Muscle of arm (tissue), 12 donors: ENCODE measurements around the gene PDE8B. TPM values are rescaled to one million over a fixed set of nuclear protein-coding genes. Genes with fewer than 3 reads are reported as not detected.

ENCODE experiments used
- DNase-seq: peaks from one replicate; pipeline ENCODE4 v3.0.0-alpha.2; 2013
- polyA plus RNA-seq, 12 donors: library from polyadenylated mRNA; unstranded; fragments of 120-200 nt; gene quantifications; one replicate each; pipeline ENCODE4 v1.2.1, GENCODE V29; 2013; ENCODE audit not compliant: insufficient read length in 12 of 12

Gene PDE8B
- polyA plus RNA-seq, 12 donors = 2.0 to 30.1 (median 3.8) TPM; not detected in 1

DNA sequence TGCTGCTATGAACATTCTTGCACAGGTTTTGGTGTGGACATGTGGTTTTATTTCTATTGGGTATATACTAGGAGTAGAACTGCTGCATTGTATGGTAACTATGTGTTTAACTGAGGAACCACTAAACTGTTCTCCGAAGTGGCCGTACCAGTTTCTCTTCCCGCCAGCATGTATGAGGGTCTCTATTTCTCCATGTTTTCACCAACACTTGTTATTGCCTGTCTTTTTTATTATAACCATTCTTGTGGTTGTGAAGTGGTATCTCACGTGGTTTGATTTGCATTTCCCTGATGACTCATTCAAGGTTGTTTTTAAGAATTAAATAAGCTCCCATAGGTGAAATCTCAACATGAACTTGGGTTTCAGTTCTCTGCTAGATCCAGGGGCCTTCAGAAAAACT, 19.4 kb downstream of the PDE8B start:
- DNase-seq = no peak

- DNase-seq = no peak
These were observed 20.4 kb downstream of the PDE8B start for GRCh38 chr5:77230727-77231470.

DNA sequence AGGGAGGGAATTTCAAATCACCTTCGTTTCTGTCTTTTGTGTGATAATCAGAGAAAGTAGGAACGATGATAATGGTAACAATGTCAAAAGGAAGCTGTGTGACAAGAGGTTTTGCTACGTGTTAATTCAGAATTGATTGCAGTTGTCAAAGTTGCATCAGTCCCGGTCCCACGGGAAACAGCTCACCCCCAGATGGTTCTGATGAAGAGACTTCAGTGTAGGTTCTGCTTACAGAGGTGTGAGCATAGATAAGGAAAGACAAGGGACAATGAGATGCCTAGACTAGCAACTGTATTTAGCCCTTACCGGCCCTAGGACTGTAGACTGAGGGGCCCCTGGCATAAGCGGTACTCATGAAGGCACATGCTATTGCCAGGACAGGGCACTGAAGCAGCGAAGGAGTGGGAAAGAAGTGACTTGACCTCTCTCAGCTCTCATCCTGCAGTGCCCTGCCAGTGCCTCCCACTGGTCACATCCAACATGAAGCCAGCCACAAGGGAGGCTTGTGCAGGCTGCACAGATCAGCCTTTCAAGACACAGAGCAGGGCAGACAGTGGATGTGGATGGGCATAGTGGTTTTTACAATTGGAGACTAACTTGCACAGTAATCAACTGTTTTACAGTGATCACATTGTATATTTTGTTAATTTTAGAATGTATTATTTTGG, 21.1 kb downstream of the PDE8B start:
- DNase-seq = no peak

DNA sequence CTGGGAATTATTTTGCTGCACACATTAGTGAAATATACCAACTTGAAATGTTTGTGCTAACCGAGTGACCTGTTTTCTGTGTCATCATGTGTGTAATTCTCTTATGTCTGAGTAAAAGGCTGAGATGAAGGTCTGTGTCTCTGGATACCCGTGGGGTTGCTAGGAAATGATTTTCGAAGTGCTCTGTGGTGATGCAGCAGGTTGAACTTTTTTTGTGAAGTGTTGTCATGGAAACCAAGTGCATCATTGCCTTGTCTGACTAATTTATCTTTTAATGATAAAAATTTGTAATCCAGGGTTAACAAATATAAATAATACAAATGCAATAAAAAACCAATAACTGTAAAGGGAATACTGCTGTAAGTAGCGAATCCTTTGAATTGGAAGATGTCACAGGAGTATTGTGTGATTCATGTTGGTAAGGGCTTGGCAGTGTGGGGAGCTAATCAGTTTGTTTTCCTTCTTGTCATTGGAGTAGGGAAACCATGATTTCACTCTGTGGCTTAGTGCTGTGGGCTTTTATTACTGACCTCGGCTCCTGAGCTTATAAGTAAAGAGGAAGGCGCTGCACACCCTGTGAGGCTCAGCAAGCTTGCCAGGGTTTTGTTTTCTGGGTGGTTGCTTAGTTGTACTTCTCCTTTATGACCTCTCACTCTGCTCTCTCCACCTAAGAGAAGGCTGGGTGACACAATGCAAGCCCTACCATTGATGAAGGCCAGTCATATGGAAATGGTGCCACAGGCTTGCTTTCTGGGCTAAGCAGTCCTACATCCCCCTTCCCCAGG, 22.3 kb downstream of the PDE8B start:
- DNase-seq = no peak

GRCh38 chr5:77235846-77236721, 25.6 kb downstream of the PDE8B start:
- DNase-seq = no peak

DNA sequence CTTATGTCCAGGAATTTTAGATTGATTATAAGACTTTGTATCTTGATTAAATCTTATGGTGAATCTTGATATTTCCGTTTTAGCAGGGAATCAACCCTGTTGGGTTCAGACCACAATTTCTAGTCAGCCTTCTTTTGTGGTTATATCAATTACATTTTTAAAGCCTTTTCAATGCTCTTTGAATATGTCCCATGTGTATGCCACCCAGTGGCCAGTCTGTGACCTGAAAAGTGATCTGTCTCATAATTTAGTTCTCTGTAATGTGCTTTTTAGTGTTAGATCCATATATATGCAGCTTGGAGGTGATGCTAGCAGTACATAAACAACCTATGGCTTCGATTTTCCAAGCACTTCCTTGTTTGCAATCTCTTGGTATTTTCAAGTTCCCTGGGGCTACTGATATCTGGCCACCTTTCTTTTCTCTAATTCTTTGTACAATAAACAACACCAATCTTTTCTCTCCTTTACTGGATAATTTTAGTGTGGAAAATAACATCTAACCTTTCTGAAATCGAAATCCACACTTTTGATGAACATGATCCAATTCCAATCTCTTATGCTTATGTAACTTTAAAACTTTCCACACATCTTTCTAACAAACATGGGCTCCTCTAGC, 28.8 kb downstream of the PDE8B start:
- no peak for DNase-seq

GRCh38 chr5:77241444-77241843, 31.0 kb downstream of the PDE8B start:
- no peak for DNase-seq

DNA sequence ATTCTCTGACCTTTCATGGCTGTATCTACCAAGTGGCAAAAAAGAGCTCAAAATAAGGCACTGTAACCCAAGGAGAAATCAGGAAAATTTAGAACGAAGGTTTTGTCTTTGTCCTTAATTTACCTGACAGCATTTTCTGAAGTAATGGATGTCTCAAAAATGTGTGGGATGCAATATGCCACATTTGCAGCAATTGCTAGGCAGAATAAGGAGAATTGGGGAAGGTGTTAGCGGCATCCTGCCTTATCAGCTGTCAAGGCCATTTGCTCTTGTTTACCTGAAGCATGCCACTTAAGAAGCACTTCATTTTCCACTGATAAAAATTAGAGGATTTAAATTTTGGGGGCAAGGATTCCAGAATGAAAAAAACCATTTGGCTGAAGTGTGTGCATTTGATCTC, 39.0 kb downstream of the PDE8B start:
- DNase-seq = no peak

DNA sequence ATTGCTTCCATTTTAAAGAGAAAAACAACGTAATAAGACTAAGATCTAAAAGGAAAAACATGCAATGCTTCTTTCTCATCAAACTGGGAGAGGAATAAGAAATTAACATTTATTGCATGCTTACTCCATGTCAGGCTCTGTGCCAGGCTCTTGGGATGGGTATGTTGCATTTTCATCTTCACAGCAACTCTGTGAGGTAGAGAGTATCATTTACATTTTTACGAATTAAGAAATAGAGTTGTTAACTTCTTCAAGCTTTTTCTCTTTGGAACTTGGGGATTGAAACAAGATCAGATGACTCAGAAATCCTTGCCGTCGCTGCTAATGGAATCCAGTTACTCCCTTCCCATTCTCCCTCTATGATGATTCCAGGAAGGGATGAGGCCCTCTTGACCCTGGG, 39.5 kb downstream of the PDE8B start:
- DNase-seq = no peak

- no peak for DNase-seq
These were observed 41.4 kb downstream of the PDE8B start for GRCh38 chr5:77251921-77252320.

DNA sequence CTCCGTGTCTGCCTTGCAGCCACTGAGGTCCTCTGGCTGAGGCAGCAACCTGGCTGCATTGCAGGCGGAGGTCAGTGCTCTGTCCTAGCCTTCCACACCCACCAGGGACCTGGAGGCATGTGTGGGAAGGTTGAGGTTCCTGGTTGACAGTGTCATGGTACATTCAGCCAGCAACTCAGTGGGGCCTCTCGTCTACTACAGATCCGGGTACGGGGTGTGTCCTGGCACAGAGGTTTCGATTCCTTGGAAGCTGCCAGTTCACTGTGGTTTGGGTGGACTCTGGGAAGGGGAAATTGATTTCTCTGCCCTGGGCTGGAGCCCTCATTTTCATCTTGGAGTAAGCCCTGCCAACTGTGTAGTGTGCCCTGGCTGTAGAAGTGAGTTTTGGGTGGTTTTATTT, 45.1 kb downstream of the PDE8B start:
- no peak for DNase-seq

DNA sequence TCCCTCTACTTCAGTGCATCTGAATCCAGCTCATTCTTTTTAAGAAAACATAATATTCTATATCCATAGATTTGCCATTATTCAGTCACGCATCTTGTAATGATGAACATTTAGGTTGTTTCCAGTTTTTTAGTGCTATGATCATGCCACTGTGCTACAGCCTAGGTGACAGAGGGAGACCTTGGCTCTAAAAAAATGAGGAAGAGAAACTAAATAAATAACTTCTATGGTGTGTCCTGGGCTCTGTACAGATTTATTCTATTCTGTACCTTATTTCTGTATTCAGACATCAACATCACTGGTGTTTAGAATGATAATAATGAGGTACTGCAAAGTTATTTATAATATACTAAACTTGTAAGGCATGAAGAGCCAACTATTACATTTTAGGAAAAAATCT, 45.9 kb downstream of the PDE8B start:
- no peak for DNase-seq

DNA sequence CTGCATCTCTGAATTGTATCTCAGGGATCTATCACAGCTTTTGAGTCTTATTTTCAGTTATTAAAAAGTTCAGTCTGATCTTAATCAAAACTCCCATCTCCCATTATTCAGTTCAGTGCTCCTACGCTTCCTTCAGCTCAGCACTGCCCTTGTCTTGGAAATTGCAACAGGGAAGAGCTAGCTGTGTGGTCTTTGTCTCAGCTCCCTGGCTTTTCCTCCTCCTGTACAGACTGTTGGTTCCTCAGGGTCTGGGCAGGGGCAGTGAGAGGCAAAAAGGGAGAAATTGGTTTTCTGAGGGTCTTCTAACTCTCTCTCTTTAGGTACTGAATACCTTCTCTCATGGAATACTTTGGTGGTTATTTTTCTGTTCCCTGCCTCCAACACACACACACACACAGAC, 48.2 kb downstream of the PDE8B start:
- no peak for DNase-seq

DNA sequence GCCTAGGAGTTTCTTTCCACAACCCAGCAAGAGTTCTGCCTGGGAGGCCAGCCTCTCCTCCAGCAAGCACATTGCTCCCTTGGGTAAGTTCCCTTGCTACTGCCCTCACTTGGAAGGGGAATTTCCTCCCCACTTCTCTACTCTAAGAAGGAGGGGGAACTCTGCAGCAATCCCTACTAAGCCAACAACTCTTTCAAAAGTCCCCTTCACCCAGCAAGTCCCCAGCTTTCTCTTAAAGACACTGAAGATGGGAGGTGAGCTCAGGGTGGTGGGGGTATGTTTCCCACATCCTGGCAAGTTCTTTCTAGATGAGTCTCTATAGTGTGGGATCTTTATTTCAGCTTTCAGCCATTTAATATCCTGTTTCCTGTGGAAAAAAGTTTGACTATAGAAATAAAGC, 49.0 kb downstream of the PDE8B start:
- no peak for DNase-seq

DNA sequence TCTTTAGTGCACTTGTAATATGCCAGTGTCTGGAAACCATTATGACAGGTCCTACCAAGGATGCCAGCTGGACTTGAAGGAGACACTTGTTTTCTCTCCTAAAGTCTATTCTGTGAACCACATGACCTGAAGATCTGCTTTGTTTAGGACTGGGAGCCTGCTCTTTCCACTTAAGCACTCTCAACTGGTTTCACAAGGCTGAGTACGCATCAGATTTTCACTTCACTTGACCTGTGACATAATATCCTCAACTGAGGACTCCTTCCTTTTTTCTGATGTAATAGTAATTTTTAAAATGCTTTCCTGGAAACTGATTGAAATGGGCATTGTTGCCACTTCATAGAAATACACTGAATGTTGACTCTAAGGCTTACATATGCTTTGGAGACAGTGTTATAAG, 52.2 kb downstream of the PDE8B start:
- DNase-seq = no peak

DNA sequence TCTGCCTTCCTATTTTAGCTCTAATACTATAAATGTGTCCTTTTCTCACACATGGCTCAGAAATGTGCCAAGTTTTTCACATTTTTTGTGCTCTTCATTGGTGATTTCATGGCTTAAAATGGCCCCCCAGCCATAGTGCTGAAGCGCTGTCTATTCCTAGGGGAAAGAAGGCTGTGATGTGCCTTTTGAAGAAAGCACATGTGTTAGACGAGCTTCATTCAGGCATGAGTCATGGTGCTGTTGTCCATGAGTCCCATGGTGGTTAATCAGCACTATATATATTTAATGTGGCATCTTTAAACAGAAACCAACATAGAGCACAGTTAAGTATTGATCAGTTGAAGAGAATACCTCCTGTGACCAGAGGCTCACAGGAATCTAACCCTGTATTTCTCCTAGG, 55.8 kb downstream of the PDE8B start:
- no peak for DNase-seq

DNA sequence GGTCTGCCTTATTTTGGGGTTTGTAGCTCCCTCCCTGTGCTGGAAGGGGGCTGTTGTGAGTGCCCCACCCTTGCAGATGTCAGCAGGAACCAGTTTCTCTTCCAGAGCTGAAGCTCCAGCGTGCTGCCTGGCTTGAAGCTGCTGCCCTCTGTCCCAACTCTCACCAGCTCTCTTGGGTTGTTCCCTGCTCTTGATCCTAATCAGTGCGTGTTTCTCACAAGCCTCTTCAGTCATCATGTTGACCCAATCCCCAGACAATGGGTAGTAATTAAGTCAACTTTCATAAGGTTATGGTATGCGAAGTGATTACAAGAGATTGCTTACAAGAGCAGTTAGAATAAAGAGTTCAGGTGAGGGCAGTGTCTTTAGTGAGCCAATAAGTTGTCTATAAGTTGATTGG, 57.0 kb downstream of the PDE8B start:
- DNase-seq = no peak

- no peak for DNase-seq
These were observed 61.7 kb downstream of the PDE8B start for GRCh38 chr5:77272206-77272605.

- DNase-seq = no peak
These were observed 67.3 kb downstream of the PDE8B start for GRCh38 chr5:77277759-77278158.

- DNase-seq = no peak
These were observed 69.6 kb downstream of the PDE8B start for GRCh38 chr5:77280036-77280435.

GRCh38 chr5:77281969-77282336, 71.5 kb downstream of the PDE8B start:
- no peak for DNase-seq
